Activated CD4-positive, CD25-positive, alpha-beta regulatory T cell (primary cell): Measurements from ENCODE around the gene RGPD5.
"Not testable (repeated sequence)": the region's sequence is repeated elsewhere in the genome, so short reads cannot be mapped to it uniquely, and the experiment has no call there.

ENCODE experiments used
- DNase-seq, 4 experiments: peaks; one replicate each; lab custom pipeline; 2025; lab: John Stamatoyannopoulos, UW

Gene RGPD5

GRCh38 chr2:109893736-109894135 is 99.6 kb downstream of the RGPD5 start:
- DNase-seq = not testable (repeated sequence)

- DNase-seq = not testable (repeated sequence)
These were observed 100.0 kb downstream of the RGPD5 start for GRCh38 chr2:109894141-109894540.

- DNase-seq = not testable (repeated sequence)
These were observed 101.2 kb downstream of the RGPD5 start for GRCh38 chr2:109895090-109895869.

GRCh38 chr2:109896212-109896611 is 102.1 kb downstream of the RGPD5 start:
- DNase-seq = not testable (repeated sequence)

GRCh38 chr2:109897769-109898461 is 103.8 kb downstream of the RGPD5 start:
- not testable (repeated sequence) for DNase-seq

- DNase-seq = not testable (repeated sequence)
These were observed 104.6 kb downstream of the RGPD5 start, which contains the start of gene LIMS3 for GRCh38 chr2:109898462-109899336. LIMS3 (plus strand) TSS chr2:109898688; CDS start chr2:109898729, 41 bp downstream.

- DNase-seq = not testable (repeated sequence)
These were observed 111.7 kb downstream of the RGPD5 start for GRCh38 chr2:109905796-109906195.
